ENCODE data around the gene CGB3. TPM values are rescaled to one million over a fixed set of nuclear protein-coding genes. Genes with fewer than 3 reads are reported as not detected.

The CGB3 gene
- total and polyA plus RNA-seq, 8 donors: 0.81 TPM; not detected in 7

- DNase-seq: no peak
- Histone ChIP-seq H3K27me3 (peaks cover 0 to 43% of the 10 kb centered on the region in 2 donors), H3K4me1 (peaks cover 11 to 23% of the 10 kb centered on the region in 2 donors), H3K4me3 (peak within 1 kb of the TSS; percentile 25 to 43), H3K27ac (no peak within 1 kb of the TSS), H3K9me3 (no peaks in the 10 kb centered on the region), H3K36me3 (peaks cover 0 to 38% of the 10 kb centered on the region in 2 donors)
- ATAC-seq: no peak
- no peak for TF ChIP-seq CTCF (IDR thresholded peaks at IDR 0.05)
- intact Hi-C loops (cut with DNase I): no loop called here
Observed at GRCh38 chr19:49017041-49017665, 7.0 kb downstream of the CGB3 start, which contains the start of gene LHB. TSS of gene LHB (minus strand) at chr19:49017091. CDS start at chr19:49017081, 10 bp downstream.

GRCh38 chr19:49016067-49016839, 7.9 kb downstream of the CGB3 start:
- intact Hi-C loops (cut with DNase I): no loop called here
- peaks cover 11 to 23% of the 10 kb centered on the region in 2 donors for H3K4me1 ChIP-seq
- H3K27ac ChIP-seq: no peak overlapping the region
- H3K4me3 ChIP-seq: no peak overlapping the region
- ATAC-seq (no peak), DNase-seq (no peak)
- TF ChIP-seq CTCF (IDR thresholded peaks at IDR 0.05): no peak
- no peaks in the 10 kb centered on the region for H3K9me3 ChIP-seq
- H3K36me3 ChIP-seq: peaks cover 0 to 47% of the 10 kb centered on the region in 2 donors
- H3K27me3 ChIP-seq: peaks cover 0 to 42% of the 10 kb centered on the region in 2 donors

GRCh38 chr19:49014870-49015255, 9.3 kb downstream of the CGB3 start:
- peaks cover 0 to 61% of the 10 kb centered on the region in 2 donors for H3K36me3 ChIP-seq
- TF ChIP-seq CTCF (IDR thresholded peaks at IDR 0.05): no peak
- ATAC-seq (no peak), DNase-seq (no peak)
- peaks cover 11 to 23% of the 10 kb centered on the region in 2 donors for H3K4me1 ChIP-seq
- no peak overlapping the region for H3K27ac ChIP-seq
- H3K4me3 ChIP-seq: no peak overlapping the region
- no peaks in the 10 kb centered on the region for H3K9me3 ChIP-seq
- intact Hi-C loops (cut with DNase I): no loop called here
- peaks cover 0 to 28% of the 10 kb centered on the region in 2 donors for H3K27me3 ChIP-seq

- intact Hi-C loops (cut with DNase I): no loop called here
- ATAC-seq (no peak), DNase-seq (no peak)
- Histone ChIP-seq H3K36me3 (peaks cover 0 to 66% of the 10 kb centered on the region in 2 donors), H3K27ac (no peak overlapping the region), H3K9me3 (no peaks in the 10 kb centered on the region), H3K27me3 (peaks cover 0 to 22% of the 10 kb centered on the region in 2 donors), H3K4me1 (peaks cover 9 to 20% of the 10 kb centered on the region in 2 donors), H3K4me3 (no peak overlapping the region)
- no peak for TF ChIP-seq CTCF (IDR thresholded peaks at IDR 0.05)
Observed at GRCh38 chr19:49014123-49014869, 9.8 kb downstream of the CGB3 start.

- ATAC-seq (no peak), DNase-seq (no peak)
- no peaks in the 10 kb centered on the region for H3K27me3 ChIP-seq
- peaks cover 0 to 93% of the 10 kb centered on the region in 2 donors for H3K36me3 ChIP-seq
- no peaks in the 10 kb centered on the region for H3K9me3 ChIP-seq
- no peak overlapping the region for H3K4me3 ChIP-seq
- no peak for TF ChIP-seq CTCF (IDR thresholded peaks at IDR 0.05)
- H3K4me1 ChIP-seq: no peaks in the 10 kb centered on the region
- no peak overlapping the region for H3K27ac ChIP-seq
- intact Hi-C loops (cut with DNase I): no loop called here
Observed at GRCh38 chr19:49011194-49011593, 12.9 kb downstream of the CGB3 start.
